ENCODE measurements around the gene SPTY2D1.
A peak's percentile ranks its signal among the peaks of the same experiment; 100 is the strongest.
"Not testable (repeated sequence)": the region's sequence is repeated elsewhere in the genome, so short reads cannot be mapped to it uniquely, and the experiment has no call there.

SPTY2D1 gene

GRCh38 chr11:18657673-18658072, 23.5 kb upstream of the SPTY2D1 start:
- TF ChIP-seq, protein P1, sequence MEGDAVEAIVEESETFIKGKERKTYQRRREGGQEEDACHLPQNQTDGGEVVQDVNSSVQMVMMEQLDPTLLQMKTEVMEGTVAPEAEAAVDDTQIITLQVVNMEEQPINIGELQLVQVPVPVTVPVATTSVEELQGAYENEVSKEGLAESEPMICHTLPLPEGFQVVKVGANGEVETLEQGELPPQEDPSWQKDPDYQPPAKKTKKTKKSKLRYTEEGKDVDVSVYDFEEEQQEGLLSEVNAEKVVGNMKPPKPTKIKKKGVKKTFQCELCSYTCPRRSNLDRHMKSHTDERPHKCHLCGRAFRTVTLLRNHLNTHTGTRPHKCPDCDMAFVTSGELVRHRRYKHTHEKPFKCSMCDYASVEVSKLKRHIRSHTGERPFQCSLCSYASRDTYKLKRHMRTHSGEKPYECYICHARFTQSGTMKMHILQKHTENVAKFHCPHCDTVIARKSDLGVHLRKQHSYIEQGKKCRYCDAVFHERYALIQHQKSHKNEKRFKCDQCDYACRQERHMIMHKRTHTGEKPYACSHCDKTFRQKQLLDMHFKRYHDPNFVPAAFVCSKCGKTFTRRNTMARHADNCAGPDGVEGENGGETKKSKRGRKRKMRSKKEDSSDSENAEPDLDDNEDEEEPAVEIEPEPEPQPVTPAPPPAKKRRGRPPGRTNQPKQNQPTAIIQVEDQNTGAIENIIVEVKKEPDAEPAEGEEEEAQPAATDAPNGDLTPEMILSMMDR (IDR thresholded peaks at IDR 0.05; ENCODE audit: poor library complexity, severe bottlenecking) = no peak
- Histone ChIP-seq H3K4me1 (ENCODE audit: insufficient read depth, poor library complexity, severe bottlenecking) (no peaks in the 10 kb centered on the region), H3K36me3 (ENCODE audit: low read depth) (no peaks in the 10 kb centered on the region)

DNA sequence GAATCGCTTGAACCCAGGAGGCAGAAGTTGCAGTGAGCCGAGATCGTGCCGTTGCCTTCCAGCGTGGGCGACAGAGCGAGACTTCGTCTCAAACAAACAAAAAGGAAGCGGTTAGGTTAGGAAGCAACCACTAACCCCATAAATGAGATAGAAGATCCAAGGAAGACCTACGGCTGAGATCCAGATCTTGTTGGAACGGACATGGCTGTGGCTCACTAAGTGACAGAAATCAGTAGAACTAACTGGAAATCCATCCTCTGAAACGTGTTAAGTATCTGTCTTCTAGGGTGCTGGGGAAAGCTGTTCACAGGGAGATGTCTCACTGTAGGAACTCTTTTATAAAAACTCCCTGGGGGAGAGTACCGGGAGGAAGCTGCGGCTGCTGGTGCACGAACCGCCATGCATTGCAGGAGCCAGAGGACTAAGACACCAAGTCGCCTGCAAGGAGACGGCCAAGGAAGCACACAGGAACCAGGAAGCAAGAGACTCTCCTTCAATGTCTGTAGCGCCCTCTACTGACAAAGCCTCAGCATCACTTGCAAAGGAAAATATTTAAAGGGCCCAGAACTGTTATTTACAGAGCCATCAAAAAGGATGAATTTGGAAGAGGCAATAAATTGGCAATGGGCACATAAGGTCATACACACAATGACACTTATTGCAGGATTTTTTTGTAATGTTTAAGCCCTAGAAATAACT, 16.9 kb upstream of the SPTY2D1 start:
- DNase-seq (ENCODE audit: low spot score) (no peak), ATAC-seq (ENCODE audit: low read depth) (no peak)
- TF ChIP-seq, protein P1 (IDR thresholded peaks at IDR 0.05; ENCODE audit: poor library complexity, severe bottlenecking) = peak; percentile 32
- H3K9me3 ChIP-seq (ENCODE audit: severe bottlenecking) = no peaks in the 10 kb centered on the region
- H3K4me3 ChIP-seq (ENCODE audit: severe bottlenecking) = no peak overlapping the region
- H3K27me3 ChIP-seq (ENCODE audit: insufficient read depth, poor library complexity, severe bottlenecking) = no peaks in the 10 kb centered on the region
- H3K27ac ChIP-seq (ENCODE audit: poor library complexity, severe bottlenecking) = no peak overlapping the region
- no peaks in the 10 kb centered on the region for H3K4me1 ChIP-seq (ENCODE audit: insufficient read depth, poor library complexity, severe bottlenecking)
- no peaks in the 10 kb centered on the region for H3K36me3 ChIP-seq (ENCODE audit: low read depth)

More at GRCh38 chr11:18657673-18658072, 23.5 kb upstream of the SPTY2D1 start:
- DNase-seq (ENCODE audit: low spot score) (no peak), ATAC-seq (ENCODE audit: low read depth) (no peak)
- no peaks in the 10 kb centered on the region for H3K9me3 ChIP-seq (ENCODE audit: severe bottlenecking)
- H3K27ac ChIP-seq (ENCODE audit: poor library complexity, severe bottlenecking) = no peak overlapping the region
- H3K27me3 ChIP-seq (ENCODE audit: insufficient read depth, poor library complexity, severe bottlenecking) = no peaks in the 10 kb centered on the region
- H3K4me3 ChIP-seq (ENCODE audit: severe bottlenecking) = no peak overlapping the region

- H3K4me1 ChIP-seq (ENCODE audit: insufficient read depth, poor library complexity, severe bottlenecking) = no peaks in the 10 kb centered on the region
- no peak overlapping the region for H3K4me3 ChIP-seq (ENCODE audit: severe bottlenecking)
- H3K9me3 ChIP-seq (ENCODE audit: severe bottlenecking) = no peaks in the 10 kb centered on the region
- no peaks in the 10 kb centered on the region for H3K36me3 ChIP-seq (ENCODE audit: low read depth)
- no peak for DNase-seq (ENCODE audit: low spot score)
- no peaks in the 10 kb centered on the region for H3K27me3 ChIP-seq (ENCODE audit: insufficient read depth, poor library complexity, severe bottlenecking)
- TF ChIP-seq, protein P1 (IDR thresholded peaks at IDR 0.05; ENCODE audit: poor library complexity, severe bottlenecking) = no peak
- no peak for ATAC-seq (ENCODE audit: low read depth)
- no peak overlapping the region for H3K27ac ChIP-seq (ENCODE audit: poor library complexity, severe bottlenecking)
Observed at GRCh38 chr11:18650353-18650752, 16.2 kb upstream of the SPTY2D1 start.

DNA sequence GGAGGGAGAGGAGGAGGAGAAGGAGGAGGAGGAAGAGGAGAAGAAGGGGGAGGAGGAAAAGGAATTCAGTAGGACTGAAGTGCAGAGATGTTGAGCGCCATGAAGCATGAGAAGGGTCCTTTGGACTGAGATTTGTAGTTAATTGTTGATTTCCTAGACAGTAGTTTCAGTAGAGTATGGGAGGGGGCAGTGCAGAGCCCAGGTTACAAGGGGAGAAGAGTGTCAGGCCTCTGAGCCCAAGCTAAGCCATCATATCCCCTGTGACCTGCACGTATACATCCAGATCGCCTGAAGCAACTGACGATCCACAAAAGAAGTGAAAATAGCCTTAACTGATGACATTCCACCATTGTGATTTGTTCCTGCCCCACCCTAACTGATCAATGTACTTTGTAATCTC, 8.9 kb upstream of the SPTY2D1 start:
- H3K4me3 ChIP-seq (ENCODE audit: severe bottlenecking); DNase-seq (ENCODE audit: low spot score); H3K36me3 ChIP-seq (ENCODE audit: low read depth); H3K9me3 ChIP-seq (ENCODE audit: severe bottlenecking); H3K4me1 ChIP-seq (ENCODE audit: insufficient read depth, poor library complexity, severe bottlenecking); ATAC-seq (ENCODE audit: low read depth); H3K27me3 ChIP-seq (ENCODE audit: insufficient read depth, poor library complexity, severe bottlenecking); H3K27ac ChIP-seq (ENCODE audit: poor library complexity, severe bottlenecking): not testable (repeated sequence)

DNA sequence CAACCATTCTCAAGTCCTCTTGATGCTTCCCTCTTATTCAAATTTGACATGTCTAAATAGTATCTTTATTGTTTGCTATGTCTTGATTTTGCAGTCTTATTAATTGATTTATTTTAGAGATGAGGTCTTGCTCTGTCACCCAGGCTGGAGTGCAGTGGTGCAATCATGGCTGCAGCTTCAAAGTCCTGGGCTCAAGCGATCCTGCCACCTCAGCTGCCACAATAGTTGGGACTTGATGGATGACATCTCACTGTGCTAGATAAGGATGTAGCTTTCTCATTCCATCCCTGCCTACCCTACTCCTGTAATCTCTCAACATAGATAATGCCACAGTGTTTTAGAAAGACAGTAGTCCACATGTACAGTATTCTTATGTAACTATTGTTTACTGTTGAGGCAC, 7.5 kb upstream of the SPTY2D1 start:
- no peaks in the 10 kb centered on the region for H3K27me3 ChIP-seq (ENCODE audit: insufficient read depth, poor library complexity, severe bottlenecking)
- peaks cover 2% of the 10 kb centered on the region for H3K9me3 ChIP-seq (ENCODE audit: severe bottlenecking)
- H3K27ac ChIP-seq (ENCODE audit: poor library complexity, severe bottlenecking) = no peak overlapping the region
- H3K4me3 ChIP-seq (ENCODE audit: severe bottlenecking) = no peak overlapping the region
- TF ChIP-seq, protein P1 (IDR thresholded peaks at IDR 0.05; ENCODE audit: poor library complexity, severe bottlenecking) = no peak
- DNase-seq (ENCODE audit: low spot score) (no peak), ATAC-seq (ENCODE audit: low read depth) (no peak)
- H3K36me3 ChIP-seq (ENCODE audit: low read depth) = no peaks in the 10 kb centered on the region
- H3K4me1 ChIP-seq (ENCODE audit: insufficient read depth, poor library complexity, severe bottlenecking) = no peaks in the 10 kb centered on the region
